SK-N-MC (cell line): Measurements from ENCODE around the gene LIF.

Experiments used
- DNase-seq: peaks from one replicate; pipeline ENCODE4 v3.0.0-alpha.2; 2011; ENCODE audit warnings: low read depth, low spot score
- H3K27ac ChIP-seq: fragments of 200-600 bp; sonication (generic); 2 replicates; pipeline ENCODE4 v1.5.1; 2016; ENCODE audit warnings: mixed run types
- H3K36me3 ChIP-seq: fragments of 200-600 bp; sonication (generic); 2 replicates; pipeline ENCODE4 v1.6.1; 2017; ENCODE audit warnings: antibody characterized with exemption, low read length, mixed read lengths; ENCODE audit not compliant: insufficient read depth
- H3K4me3 ChIP-seq: fragments of 200-600 bp; sonication (generic); 2 replicates; pipeline ENCODE4 v1.5.1; 2016
- H3K9ac ChIP-seq: fragments of 200-600 bp; sonication (generic); 2 replicates; pipeline ENCODE4 v1.8.0; 2017; ENCODE audit warnings: mixed run types, mixed read lengths; ENCODE audit not compliant: insufficient read length
- H3K9me3 ChIP-seq: fragments of 200-600 bp; sonication (generic); 2 replicates; pipeline ENCODE4 v1.6.1; 2017; ENCODE audit warnings: low read depth, mild to moderate bottlenecking, antibody characterized with exemption, low read length, moderate library complexity, mixed read lengths
- EZH2 ChIP-seq: fragments of 200-600 bp; sonication (generic); IDR thresholded peaks from one replicate; pipeline ENCODE4 v1.6.1; 2017; ENCODE audit warnings: antibody characterized with exemption
- FOXP2 ChIP-seq: optimal IDR thresholded peaks from 2 replicates; pipeline ENCODE3; 2011; ENCODE audit warnings: mild to moderate bottlenecking, moderate library complexity; ENCODE audit not compliant: insufficient read depth; ENCODE audit errors: extremely low read length, control extremely low read depth
- POLR2AphosphoS5 ChIP-seq: IDR thresholded peaks from 2 replicates; pipeline ENCODE4 v1.6.1; 2012; ENCODE audit warnings: mild to moderate bottlenecking, low read depth, low read length, borderline replicate concordance

Gene LIF

GRCh38 chr22:30197389-30197788 lies 49.2 kb downstream of the LIF start:
- no peak for DNase-seq
- H3K36me3 ChIP-seq: no peaks in the 10 kb centered on the region
- no peaks in the 10 kb centered on the region for H3K9me3 ChIP-seq
- H3K4me3 ChIP-seq: no peak overlapping the region
- H3K9ac ChIP-seq: no peak overlapping the region
- H3K27ac ChIP-seq: no peak overlapping the region
- TF ChIP-seq FOXP2: no peak
- TF ChIP-seq POLR2AphosphoS5: no peak
- TF ChIP-seq EZH2: no peak

GRCh38 chr22:30196880-30197336 lies 49.7 kb downstream of the LIF start:
- DNase-seq: no peak

GRCh38 chr22:30196141-30196879 lies 50.2 kb downstream of the LIF start:
- Histone ChIP-seq H3K4me3 (peak overlapping the region; percentile 33), H3K36me3 (no peaks in the 10 kb centered on the region), H3K27ac (peak overlapping the region; percentile 82), H3K9me3 (no peaks in the 10 kb centered on the region), H3K9ac (no peak overlapping the region)
- TF ChIP-seq POLR2AphosphoS5 (no peak), EZH2 (no peak), FOXP2 (no peak)
- no peak for DNase-seq

More at GRCh38 chr22:30196880-30197336, 49.7 kb downstream of the LIF start:
- Histone ChIP-seq H3K9ac (no peak overlapping the region), H3K36me3 (no peaks in the 10 kb centered on the region), H3K27ac (peak overlapping the region; percentile 42; the same call in 1 of the 2 replicates), H3K4me3 (no peak overlapping the region), H3K9me3 (no peaks in the 10 kb centered on the region)
- TF ChIP-seq EZH2: no peak
- no peak for TF ChIP-seq POLR2AphosphoS5
- no peak for TF ChIP-seq FOXP2

GRCh38 chr22:30195245-30196140 lies 51.1 kb downstream of the LIF start:
- TF ChIP-seq EZH2: no peak
- TF ChIP-seq FOXP2: no peak
- no peak for TF ChIP-seq POLR2AphosphoS5
- Histone ChIP-seq H3K27ac (peak overlapping the region; percentile 82), H3K9ac (no peak overlapping the region), H3K36me3 (no peaks in the 10 kb centered on the region), H3K4me3 (peak overlapping the region; percentile 33; the same call in 1 of the 2 replicates), H3K9me3 (no peaks in the 10 kb centered on the region)
- DNase-seq: no peak

- Histone ChIP-seq H3K4me3 (no peak overlapping the region), H3K9ac (no peak overlapping the region), H3K9me3 (no peaks in the 10 kb centered on the region), H3K27ac (no peak overlapping the region), H3K36me3 (no peaks in the 10 kb centered on the region)
- TF ChIP-seq FOXP2 (no peak), EZH2 (no peak), POLR2AphosphoS5 (no peak)
- DNase-seq: no peak
Observed at GRCh38 chr22:30193031-30193775, 53.4 kb downstream of the LIF start.

GRCh38 chr22:30192427-30192826 lies 54.1 kb downstream of the LIF start:
- no peaks in the 10 kb centered on the region for H3K9me3 ChIP-seq
- TF ChIP-seq FOXP2 (no peak), POLR2AphosphoS5 (no peak)
- no peak overlapping the region for H3K4me3 ChIP-seq
- no peaks in the 10 kb centered on the region for H3K36me3 ChIP-seq
- H3K9ac ChIP-seq: no peak overlapping the region
- no peak overlapping the region for H3K27ac ChIP-seq
- DNase-seq: no peak

- H3K9me3 ChIP-seq: no peaks in the 10 kb centered on the region
- no peak for DNase-seq
- no peak overlapping the region for H3K27ac ChIP-seq
Observed at GRCh38 chr22:30191040-30191701, 55.4 kb downstream of the LIF start.

GRCh38 chr22:30190574-30190973 lies 56.0 kb downstream of the LIF start:
- TF ChIP-seq EZH2 (no peak), FOXP2 (no peak), POLR2AphosphoS5 (no peak)
- no peak for DNase-seq
- no peak overlapping the region for H3K27ac ChIP-seq
- H3K4me3 ChIP-seq: no peak overlapping the region
- H3K36me3 ChIP-seq: no peaks in the 10 kb centered on the region
- no peak overlapping the region for H3K9ac ChIP-seq
- H3K9me3 ChIP-seq: no peaks in the 10 kb centered on the region

More at GRCh38 chr22:30191040-30191701, 55.4 kb downstream of the LIF start:
- Histone ChIP-seq H3K4me3 (no peak overlapping the region), H3K9ac (no peak overlapping the region), H3K36me3 (no peaks in the 10 kb centered on the region)
- no peak for TF ChIP-seq POLR2AphosphoS5
- no peak for TF ChIP-seq FOXP2
- TF ChIP-seq EZH2: no peak
